A549 (cell line): ENCODE data around the gene KHDC4. TPM values are rescaled to one million over a fixed set of nuclear protein-coding genes. Genes with fewer than 3 reads are reported as not detected.

ENCODE experiments used
- ATAC-seq, 2 experiments: fragments of 200-7000 bp in 1 of 2; fragments of >200 bp in 1 of 2; cut with Nextera tagmentation in 1 of 2; cut with Tn5 transposase in 1 of 2; 3 replicates each; pipeline versions ENCODE4 v1.8.0 to v1.9.1; 2018 to 2020; ENCODE audit warnings: mild to moderate bottlenecking in 1 of 2, moderate library complexity in 1 of 2
- CTCF ChIA-PET: fragments of 300-600 bp; sonication (Branson Sonifier 250); formaldehyde crosslinking; extraction: SDS; loops from one replicate; lab custom pipeline; 2021; ENCODE audit warnings: antibody characterized with exemption, inconsistent platforms; lab: Yijun Ruan, JAX
- POLR2A ChIA-PET: fragments of 350-600 bp; formaldehyde crosslinking; extraction: SDS; loops from one replicate; lab custom pipeline; 2021; ENCODE audit warnings: antibody characterized with exemption, inconsistent platforms; lab: Yijun Ruan, JAX
- DNase-seq, 2 experiments: peaks; one replicate each; pipeline versions ENCODE4 v3.0.0 to v3.0.0-alpha.2; 2011 to 2016; ENCODE audit warnings: low read depth in 1 of 2, low spot score in 1 of 2
- FAIRE-seq: peaks from 2 replicates; lab custom pipeline; 2011; peaks lifted over from hg19 to GRCh38; lab: Jason Lieb, UNC
- H3K27ac ChIP-seq, 2 experiments: fragments of >200 bp; sonication (Bioruptor Twin); formaldehyde crosslinking; 3 replicates each; pipeline ENCODE4 v1.5.1; 2016 to 2017
- H3K4me1 ChIP-seq: fragments of >200 bp; sonication (Bioruptor Twin); formaldehyde crosslinking; 3 replicates; pipeline ENCODE4 v1.6.1; 2016
- H3K4me2 ChIP-seq: fragments of >200 bp; sonication (Bioruptor Twin); formaldehyde crosslinking; 3 replicates; pipeline ENCODE4 v1.6.1; 2016
- H3K4me3 ChIP-seq: fragments of >200 bp; sonication (Bioruptor Twin); formaldehyde crosslinking; 3 replicates; pipeline ENCODE4 v1.5.1; 2016
- H3K9me3 ChIP-seq: fragments of >200 bp; sonication (Bioruptor Twin); formaldehyde crosslinking; 3 replicates; pipeline ENCODE4 v1.6.1; 2016
- CBX2 ChIP-seq: fragments of 200-600 bp; sonication (generic); IDR thresholded peaks from 2 replicates; pipeline ENCODE4 v1.6.1; 2016; ENCODE audit warnings: low read depth, mild to moderate bottlenecking, borderline replicate concordance
- CEBPB ChIP-seq, 2 experiments: fragments of >200 bp in 1 of 2; sonication (Bioruptor Twin) in 1 of 2; formaldehyde crosslinking in 1 of 2; IDR thresholded peaks; 2 replicates each; pipeline ENCODE4 v1.6.1; 2012 to 2016
- CHD2 ChIP-seq: fragments of 150-350 bp; IDR thresholded peaks from 2 replicates; pipeline ENCODE4 v1.6.1; 2014; ENCODE audit warnings: low read length; ENCODE audit not compliant: partially characterized antibody
- CHD4 ChIP-seq: fragments of 200-600 bp; sonication (generic); IDR thresholded peaks from 2 replicates; pipeline ENCODE4 v1.6.1; 2016; ENCODE audit warnings: antibody characterized with exemption, mild to moderate bottlenecking, borderline replicate concordance
- ESRRA ChIP-seq: fragments of 150-350 bp; IDR thresholded peaks from 2 replicates; pipeline ENCODE4 v1.6.1; 2014; ENCODE audit warnings: mild to moderate bottlenecking, low read length, borderline replicate concordance
- FOSL2 ChIP-seq, 2 experiments: fragments of 450-650 bp in 1 of 2; fragments of >200 bp in 1 of 2; sonication (Bioruptor Twin) in 1 of 2; formaldehyde crosslinking; IDR thresholded peaks; 2 replicates each; pipeline versions ENCODE4 v1.5.0 to v1.6.1; 2016 to 2020; ENCODE audit warnings: mild to moderate bottlenecking in 1 of 2, moderate library complexity in 1 of 2
- HDAC2 ChIP-seq: fragments of 200-600 bp; sonication (generic); IDR thresholded peaks from 2 replicates; pipeline ENCODE4 v1.6.1; 2016
- HES2 ChIP-seq: fragments of >200 bp; sonication (Bioruptor Twin); formaldehyde crosslinking; IDR thresholded peaks from 2 replicates; pipeline ENCODE4 v1.6.1; 2016
- KDM5A ChIP-seq: fragments of 200-600 bp; sonication (generic); IDR thresholded peaks from 2 replicates; pipeline ENCODE4 v1.6.1; 2016; ENCODE audit warnings: antibody characterized with exemption, mild to moderate bottlenecking
- MYC ChIP-seq: IDR thresholded peaks from 2 replicates; pipeline ENCODE4 v1.6.1; 2012; ENCODE audit warnings: mild to moderate bottlenecking, inconsistent platforms, low read length, improper control_type of control experiment, borderline replicate concordance
- NFE2L2 ChIP-seq: fragments of 150-350 bp; conservative IDR thresholded peaks from 2 replicates; pipeline ENCODE4 v1.6.1; 2014; ENCODE audit warnings: low read length
- POLR2AphosphoS2 ChIP-seq: conservative IDR thresholded peaks from 2 replicates; pipeline ENCODE4 v1.6.1; 2012; ENCODE audit warnings: low read length, improper control_type of control experiment, inconsistent platforms
- RCOR1 ChIP-seq: fragments of 150-350 bp; IDR thresholded peaks from 2 replicates; pipeline ENCODE4 v1.6.1; 2014; ENCODE audit warnings: antibody characterized with exemption, low read length, low read depth
- SREBF2 ChIP-seq: fragments of 450-650 bp; IDR thresholded peaks from 2 replicates; pipeline ENCODE4 v1.6.1; 2014; ENCODE audit warnings: mild to moderate bottlenecking, moderate library complexity
- ZC3H11A ChIP-seq: fragments of 450-650 bp; IDR thresholded peaks from 2 replicates; pipeline ENCODE4 v1.6.1; 2014; ENCODE audit warnings: antibody characterized with exemption, mild to moderate bottlenecking
- ZFP36 ChIP-seq: fragments of 450-650 bp; IDR thresholded peaks from 2 replicates; pipeline ENCODE4 v1.6.1; 2014; ENCODE audit warnings: borderline replicate concordance; ENCODE audit not compliant: partially characterized antibody
- ZNF302 ChIP-seq: fragments of 250-450 bp; sonication (Bioruptor Pico); IDR thresholded peaks from 2 replicates; pipeline ENCODE4 v1.9.0; 2021; ENCODE audit warnings: inconsistent platforms, mild to moderate bottlenecking, moderate library complexity
- WGBS: methylation state at CpG from one replicate; pipeline ENCODE4 v1.1.6; 2017; ENCODE audit errors: missing lambda C conversion rate; 5-methylcytosine and 5-hydroxymethylcytosine counted together
- polyA plus RNA-seq, 4 experiments: library from polyadenylated mRNA; depleted of rRNA in 3 of 4; stranded (reverse); fragments of >200 nt; fragmentation: RNase III in 1 of 4; extraction: RNeasy Plus Mini Kit Qiagen cat#74134 plus additional on column Dnase treatment in 1 of 4; gene quantifications; 2 replicates in 3 of 4; 3 replicates in 1 of 4; pipeline ENCODE4 v1.2.3, GENCODE V29; 2011 to 2017
- TF ChIP-seq, protein P1 (sequence below): IDR thresholded peaks from 2 replicates; pipeline ENCODE4 v1.6.1; 2012
- TF ChIP-seq, protein P2 (sequence below): fragments of 200-600 bp; sonication (generic); IDR thresholded peaks from 2 replicates; pipeline ENCODE4 v1.6.1; 2016; ENCODE audit warnings: antibody characterized with exemption, mild to moderate bottlenecking, moderate library complexity
- TF ChIP-seq, protein P3 (sequence below): fragments of 250-450 bp; sonication (Bioruptor Pico); IDR thresholded peaks from 2 replicates; pipeline ENCODE4 v1.5.0; 2021; ENCODE audit warnings: mild to moderate bottlenecking, moderate library complexity, borderline replicate concordance
- TF ChIP-seq, protein P4 (sequence below): fragments of 450-650 bp; IDR thresholded peaks from 2 replicates; pipeline ENCODE4 v1.6.1; 2014; ENCODE audit warnings: antibody characterized with exemption
- TF ChIP-seq, protein P5 (sequence below): IDR thresholded peaks from 2 replicates; pipeline ENCODE4 v1.6.1; 2012; ENCODE audit warnings: low read depth, borderline replicate concordance

KHDC4 gene
- polyA plus RNA-seq, 2 of the 4 experiments (the other 2 are of a cell fraction) = 37.7 to 72.3 TPM

DNA sequence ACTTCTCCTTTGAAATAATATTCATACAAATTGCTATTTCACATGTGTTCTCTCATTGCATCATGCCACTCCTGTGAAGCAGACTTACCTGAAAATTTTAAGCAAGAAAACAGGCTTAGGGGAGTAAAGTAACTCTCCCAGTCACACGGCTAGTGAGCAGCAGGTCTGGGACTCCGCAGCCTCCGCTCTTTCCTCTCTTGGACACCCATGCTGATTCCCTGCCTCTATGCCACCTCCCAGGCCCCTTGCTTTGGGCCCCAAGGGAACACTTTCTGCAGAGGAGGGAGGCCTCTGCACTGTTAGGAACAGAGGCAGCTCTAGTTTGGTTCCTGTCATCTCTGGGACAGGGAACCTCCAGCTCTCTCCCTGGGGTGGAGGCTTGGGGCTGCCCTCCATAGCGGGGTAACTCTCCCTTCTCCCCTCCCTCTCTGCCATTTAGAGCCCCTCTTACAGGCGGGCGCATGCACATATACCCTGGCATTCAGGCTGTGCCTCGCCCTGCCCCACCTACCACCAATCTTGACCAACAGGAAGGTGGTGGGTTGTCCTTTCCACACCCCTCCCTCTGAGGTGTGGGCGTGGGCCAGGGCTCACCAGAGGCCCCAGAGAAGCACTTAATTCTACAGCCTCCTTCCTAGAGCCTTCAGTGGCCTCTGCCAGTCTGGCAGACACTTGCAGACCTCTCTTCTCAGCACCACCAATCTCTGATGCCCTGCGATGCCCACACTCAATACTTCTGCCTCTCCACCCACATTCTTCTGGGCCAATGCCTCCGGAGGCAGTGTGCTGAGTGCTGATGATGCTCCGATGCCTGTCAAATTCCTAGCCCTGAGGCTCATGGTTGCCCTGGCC lies 7.0 kb upstream of the KHDC4 start, which contains the start of gene RXFP4:
RXFP4 (plus strand) TSS at position 646 of the 852 bp plus-strand sequence; CDS start at position 718, 72 bp downstream.
- no peaks in the 10 kb centered on the region for H3K9me3 ChIP-seq
- POLR2A ChIA-PET = interaction anchor here (0.6 to 1.2 kb wide), 3 partner anchors 37 to 64 kb away, joined by 3 to 10 read pairs (median 4); partner anchors contain the start of gene ARHGEF2
- peak within 1 kb of the TSS; percentile 57 for H3K4me2 ChIP-seq
- FAIRE-seq (no peak), ATAC-seq (peak; percentile 37 to 76), DNase-seq (peak in 1 of 2 experiments; percentile 63)
- peak within 1 kb of the TSS; percentile 76 to 86 for H3K27ac ChIP-seq
- peaks cover 68% of the 10 kb centered on the region for H3K4me1 ChIP-seq
- CTCF ChIA-PET = interaction anchor here (0.8 to 10.8 kb wide), 6 partner anchors 9 to 189 kb away, joined by 3 to 423 read pairs (median 18); partner anchors contain the start of gene ARHGEF2
- WGBS = 42% methylated on average over 11 of the region's 11 CpGs
- TF ChIP-seq KDM5A = no peak
- TF ChIP-seq, protein P1, sequence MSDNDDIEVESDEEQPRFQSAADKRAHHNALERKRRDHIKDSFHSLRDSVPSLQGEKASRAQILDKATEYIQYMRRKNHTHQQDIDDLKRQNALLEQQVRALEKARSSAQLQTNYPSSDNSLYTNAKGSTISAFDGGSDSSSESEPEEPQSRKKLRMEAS = 0 out of 2 replicates have a peak, but pooled peaks have one; percentile 9
- TF ChIP-seq CEBPB (IDR thresholded peaks at IDR 0.05) = peak in 1 of 2 experiments; percentile 24; a peak in 1 of 4 replicates
- TF ChIP-seq CHD2 = peak; percentile 7
- TF ChIP-seq, protein P2, sequence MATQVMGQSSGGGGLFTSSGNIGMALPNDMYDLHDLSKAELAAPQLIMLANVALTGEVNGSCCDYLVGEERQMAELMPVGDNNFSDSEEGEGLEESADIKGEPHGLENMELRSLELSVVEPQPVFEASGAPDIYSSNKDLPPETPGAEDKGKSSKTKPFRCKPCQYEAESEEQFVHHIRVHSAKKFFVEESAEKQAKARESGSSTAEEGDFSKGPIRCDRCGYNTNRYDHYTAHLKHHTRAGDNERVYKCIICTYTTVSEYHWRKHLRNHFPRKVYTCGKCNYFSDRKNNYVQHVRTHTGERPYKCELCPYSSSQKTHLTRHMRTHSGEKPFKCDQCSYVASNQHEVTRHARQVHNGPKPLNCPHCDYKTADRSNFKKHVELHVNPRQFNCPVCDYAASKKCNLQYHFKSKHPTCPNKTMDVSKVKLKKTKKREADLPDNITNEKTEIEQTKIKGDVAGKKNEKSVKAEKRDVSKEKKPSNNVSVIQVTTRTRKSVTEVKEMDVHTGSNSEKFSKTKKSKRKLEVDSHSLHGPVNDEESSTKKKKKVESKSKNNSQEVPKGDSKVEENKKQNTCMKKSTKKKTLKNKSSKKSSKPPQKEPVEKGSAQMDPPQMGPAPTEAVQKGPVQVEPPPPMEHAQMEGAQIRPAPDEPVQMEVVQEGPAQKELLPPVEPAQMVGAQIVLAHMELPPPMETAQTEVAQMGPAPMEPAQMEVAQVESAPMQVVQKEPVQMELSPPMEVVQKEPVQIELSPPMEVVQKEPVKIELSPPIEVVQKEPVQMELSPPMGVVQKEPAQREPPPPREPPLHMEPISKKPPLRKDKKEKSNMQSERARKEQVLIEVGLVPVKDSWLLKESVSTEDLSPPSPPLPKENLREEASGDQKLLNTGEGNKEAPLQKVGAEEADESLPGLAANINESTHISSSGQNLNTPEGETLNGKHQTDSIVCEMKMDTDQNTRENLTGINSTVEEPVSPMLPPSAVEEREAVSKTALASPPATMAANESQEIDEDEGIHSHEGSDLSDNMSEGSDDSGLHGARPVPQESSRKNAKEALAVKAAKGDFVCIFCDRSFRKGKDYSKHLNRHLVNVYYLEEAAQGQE = no peak
- TF ChIP-seq NFE2L2 = no peak
- TF ChIP-seq RCOR1 = no peak
- TF ChIP-seq, protein P3, sequence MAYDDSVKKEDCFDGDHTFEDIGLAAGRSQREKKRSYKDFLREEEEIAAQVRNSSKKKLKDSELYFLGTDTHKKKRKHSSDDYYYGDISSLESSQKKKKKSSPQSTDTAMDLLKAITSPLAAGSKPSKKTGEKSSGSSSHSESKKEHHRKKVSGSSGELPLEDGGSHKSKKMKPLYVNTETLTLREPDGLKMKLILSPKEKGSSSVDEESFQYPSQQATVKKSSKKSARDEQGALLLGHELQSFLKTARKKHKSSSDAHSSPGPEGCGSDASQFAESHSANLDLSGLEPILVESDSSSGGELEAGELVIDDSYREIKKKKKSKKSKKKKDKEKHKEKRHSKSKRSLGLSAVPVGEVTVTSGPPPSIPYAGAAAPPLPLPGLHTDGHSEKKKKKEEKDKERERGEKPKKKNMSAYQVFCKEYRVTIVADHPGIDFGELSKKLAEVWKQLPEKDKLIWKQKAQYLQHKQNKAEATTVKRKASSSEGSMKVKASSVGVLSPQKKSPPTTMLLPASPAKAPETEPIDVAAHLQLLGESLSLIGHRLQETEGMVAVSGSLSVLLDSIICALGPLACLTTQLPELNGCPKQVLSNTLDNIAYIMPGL (CRISPR knock-in tag) = no peak
- H3K4me3 ChIP-seq = no peak within 1 kb of the TSS

GRCh38 chr1:155940482-155940992 lies 6.3 kb upstream of the KHDC4 start:
- H3K27ac ChIP-seq = peak overlapping the region; percentile 76 to 86
- ATAC-seq (peak; percentile 27 to 46; a peak in 5 of 6 replicates), FAIRE-seq (no peak), DNase-seq (peak in 1 of 2 experiments; percentile 69)
- H3K4me1 ChIP-seq = peaks cover 61% of the 10 kb centered on the region
- POLR2A ChIA-PET = interaction anchor here (0.6 to 1.2 kb wide), 4 partner anchors 38 to 153 kb away, joined by 3 to 10 read pairs (median 7); partner anchors contain the start of gene ARHGEF2
- CTCF ChIA-PET = interaction anchor here (0.8 to 10.8 kb wide), 6 partner anchors 10 to 190 kb away, joined by 3 to 423 read pairs (median 18); partner anchors contain the start of gene ARHGEF2
- 60% methylated on average over 4 of the region's 4 CpGs for WGBS
- peak overlapping the region; percentile 57 for H3K4me2 ChIP-seq
- H3K9me3 ChIP-seq = no peaks in the 10 kb centered on the region
- H3K4me3 ChIP-seq = no peak overlapping the region
- no peak for TF ChIP-seq CHD4
- TF ChIP-seq, protein P1 = peak; percentile 48; the same call in 1 of the 2 replicates
- peak; percentile 67; the same call in 1 of the 2 replicates for TF ChIP-seq ESRRA
- TF ChIP-seq, protein P4, sequence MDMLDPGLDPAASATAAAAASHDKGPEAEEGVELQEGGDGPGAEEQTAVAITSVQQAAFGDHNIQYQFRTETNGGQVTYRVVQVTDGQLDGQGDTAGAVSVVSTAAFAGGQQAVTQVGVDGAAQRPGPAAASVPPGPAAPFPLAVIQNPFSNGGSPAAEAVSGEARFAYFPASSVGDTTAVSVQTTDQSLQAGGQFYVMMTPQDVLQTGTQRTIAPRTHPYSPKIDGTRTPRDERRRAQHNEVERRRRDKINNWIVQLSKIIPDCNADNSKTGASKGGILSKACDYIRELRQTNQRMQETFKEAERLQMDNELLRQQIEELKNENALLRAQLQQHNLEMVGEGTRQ = no peak
- TF ChIP-seq HES2 = no peak
- no peak for TF ChIP-seq ZFP36
- TF ChIP-seq MYC = no peak
- TF ChIP-seq, protein P3 (CRISPR knock-in tag) = no peak
- TF ChIP-seq FOSL2 (IDR thresholded peaks at IDR 0.05) = no peak
- no peak for TF ChIP-seq FOSL2 (CRISPR knock-in tag; IDR thresholded peaks at IDR 0.05)
- TF ChIP-seq CBX2 = no peak
- TF ChIP-seq, protein P5, sequence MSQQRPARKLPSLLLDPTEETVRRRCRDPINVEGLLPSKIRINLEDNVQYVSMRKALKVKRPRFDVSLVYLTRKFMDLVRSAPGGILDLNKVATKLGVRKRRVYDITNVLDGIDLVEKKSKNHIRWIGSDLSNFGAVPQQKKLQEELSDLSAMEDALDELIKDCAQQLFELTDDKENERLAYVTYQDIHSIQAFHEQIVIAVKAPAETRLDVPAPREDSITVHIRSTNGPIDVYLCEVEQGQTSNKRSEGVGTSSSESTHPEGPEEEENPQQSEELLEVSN = peak; percentile 70
- no peak for TF ChIP-seq POLR2AphosphoS2
- TF ChIP-seq SREBF2 = no peak
- TF ChIP-seq HDAC2 = no peak
- no peak for TF ChIP-seq ZC3H11A
- no peak for TF ChIP-seq ZNF302 (CRISPR knock-in tag)
